GM10847 (cell line): Measurements from ENCODE around the gene GRK3.

Source experiments
- POLR2A ChIP-seq: IDR thresholded peaks from 2 replicates; pipeline ENCODE4 v1.6.1; 2011; ENCODE audit not compliant: insufficient read length; ENCODE audit errors: extremely low read depth

GRK3 gene

GRCh38 chr22:25598609-25599008, 34.1 kb downstream of the GRK3 start:
- TF ChIP-seq POLR2A, result no peak

GRCh38 chr22:25602445-25602844, 38.0 kb downstream of the GRK3 start:
- no peak for TF ChIP-seq POLR2A

- TF ChIP-seq POLR2A, result no peak
These were observed 38.4 kb downstream of the GRK3 start for GRCh38 chr22:25602916-25603315.

GRCh38 chr22:25621986-25622385, 57.5 kb downstream of the GRK3 start:
- TF ChIP-seq POLR2A, result no peak

GRCh38 chr22:25623310-25623734, 58.8 kb downstream of the GRK3 start:
- no peak for TF ChIP-seq POLR2A

- TF ChIP-seq POLR2A, result no peak
These were observed 59.4 kb downstream of the GRK3 start for GRCh38 chr22:25623851-25624250.

- no peak for TF ChIP-seq POLR2A
These were observed 60.0 kb downstream of the GRK3 start for GRCh38 chr22:25624476-25624875.

- TF ChIP-seq POLR2A, result no peak
These were observed 62.1 kb downstream of the GRK3 start for GRCh38 chr22:25626624-25626990.

- TF ChIP-seq POLR2A, result no peak
These were observed 62.9 kb downstream of the GRK3 start for GRCh38 chr22:25627271-25627852.

GRCh38 chr22:25628494-25628893, 64.0 kb downstream of the GRK3 start:
- no peak for TF ChIP-seq POLR2A

GRCh38 chr22:25629613-25630012, 65.1 kb downstream of the GRK3 start:
- no peak for TF ChIP-seq POLR2A

- TF ChIP-seq POLR2A, result no peak
These were observed 66.0 kb downstream of the GRK3 start for GRCh38 chr22:25630447-25630846.

GRCh38 chr22:25636323-25636722, 71.8 kb downstream of the GRK3 start:
- TF ChIP-seq POLR2A, result no peak

GRCh38 chr22:25637032-25637431, 72.6 kb downstream of the GRK3 start:
- TF ChIP-seq POLR2A, result no peak

GRCh38 chr22:25637672-25638071, 73.2 kb downstream of the GRK3 start:
- no peak for TF ChIP-seq POLR2A

GRCh38 chr22:25638638-25639037, 74.2 kb downstream of the GRK3 start:
- no peak for TF ChIP-seq POLR2A

GRCh38 chr22:25641650-25642049, 77.2 kb downstream of the GRK3 start:
- TF ChIP-seq POLR2A, result no peak
